Measurements from ENCODE around the gene FOXP1.

The FOXP1 gene

GRCh38 chr3:71414189-71414927, 169.2 kb downstream of the FOXP1 start:
- TF ChIP-seq GLIS3 (CRISPR knock-in tag; IDR thresholded peaks at IDR 0.05) = no peak
- no peak for TF ChIP-seq ZNF565 (CRISPR knock-in tag; conservative IDR thresholded peaks at IDR 0.05; ENCODE audit: low read depth)
- TF ChIP-seq CSDC2 (CRISPR knock-in tag; IDR thresholded peaks at IDR 0.05) = no peak
- TF ChIP-seq ZNF8 (CRISPR knock-in tag; IDR thresholded peaks at IDR 0.05) = no peak
- no peak for TF ChIP-seq TOX (CRISPR knock-in tag; IDR thresholded peaks at IDR 0.05; ENCODE audit: borderline replicate concordance)
- TF ChIP-seq ISL1 (CRISPR knock-in tag; IDR thresholded peaks at IDR 0.05) = no peak
- no peak for TF ChIP-seq ZNF70 (CRISPR knock-in tag; IDR thresholded peaks at IDR 0.05)
- no peak for TF ChIP-seq TCF4 (CRISPR knock-in tag; IDR thresholded peaks at IDR 0.05; ENCODE audit: borderline replicate concordance)
- no peak for TF ChIP-seq PPARA (CRISPR knock-in tag; IDR thresholded peaks at IDR 0.05; ENCODE audit: borderline replicate concordance)
- TF ChIP-seq ZFP3 (CRISPR knock-in tag; IDR thresholded peaks at IDR 0.05) = no peak
- TF ChIP-seq SNAI2 (CRISPR knock-in tag; IDR thresholded peaks at IDR 0.05) = no peak
- no peak for TF ChIP-seq ZC3H10 (CRISPR knock-in tag; IDR thresholded peaks at IDR 0.05)
- TF ChIP-seq RARB (CRISPR knock-in tag; IDR thresholded peaks at IDR 0.05) = no peak
- no peak for TF ChIP-seq CREB5 (CRISPR knock-in tag; IDR thresholded peaks at IDR 0.05; ENCODE audit: low read depth)
- no peak for TF ChIP-seq BACH2 (CRISPR knock-in tag; IDR thresholded peaks at IDR 0.05; ENCODE audit: borderline replicate concordance)
- no peak for TF ChIP-seq TSHZ2 (CRISPR knock-in tag; IDR thresholded peaks at IDR 0.05)
- TF ChIP-seq ZFP30 (CRISPR knock-in tag; IDR thresholded peaks at IDR 0.05) = no peak
- ATAC-seq = no peak

DNA sequence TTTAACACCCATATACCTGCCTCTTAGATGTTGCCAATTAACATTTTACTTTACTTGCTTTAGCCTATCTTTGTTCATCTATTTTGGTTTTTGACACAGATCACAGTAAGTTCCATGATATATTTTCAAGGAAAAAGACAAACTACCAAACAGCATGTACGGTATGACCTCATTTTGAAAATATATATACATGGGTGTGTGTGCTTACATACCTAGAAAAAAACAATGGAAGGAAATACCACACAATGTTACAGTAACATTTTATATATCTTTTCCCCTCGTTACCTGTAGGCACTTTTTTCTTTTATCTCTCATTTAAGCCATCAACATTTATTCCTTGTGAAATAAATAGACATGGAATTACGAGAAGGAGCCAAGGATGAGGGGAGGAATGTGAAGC, 170.0 kb downstream of the FOXP1 start:
- no peak for ATAC-seq
- no peak for TF ChIP-seq CSDC2 (CRISPR knock-in tag; IDR thresholded peaks at IDR 0.05)
- TF ChIP-seq ZNF70 (CRISPR knock-in tag; IDR thresholded peaks at IDR 0.05) = no peak
- TF ChIP-seq ZNF565 (CRISPR knock-in tag; conservative IDR thresholded peaks at IDR 0.05; ENCODE audit: low read depth) = no peak
- no peak for TF ChIP-seq CREB5 (CRISPR knock-in tag; IDR thresholded peaks at IDR 0.05; ENCODE audit: low read depth)
- no peak for TF ChIP-seq TOX (CRISPR knock-in tag; IDR thresholded peaks at IDR 0.05; ENCODE audit: borderline replicate concordance)
- TF ChIP-seq, protein P1, sequence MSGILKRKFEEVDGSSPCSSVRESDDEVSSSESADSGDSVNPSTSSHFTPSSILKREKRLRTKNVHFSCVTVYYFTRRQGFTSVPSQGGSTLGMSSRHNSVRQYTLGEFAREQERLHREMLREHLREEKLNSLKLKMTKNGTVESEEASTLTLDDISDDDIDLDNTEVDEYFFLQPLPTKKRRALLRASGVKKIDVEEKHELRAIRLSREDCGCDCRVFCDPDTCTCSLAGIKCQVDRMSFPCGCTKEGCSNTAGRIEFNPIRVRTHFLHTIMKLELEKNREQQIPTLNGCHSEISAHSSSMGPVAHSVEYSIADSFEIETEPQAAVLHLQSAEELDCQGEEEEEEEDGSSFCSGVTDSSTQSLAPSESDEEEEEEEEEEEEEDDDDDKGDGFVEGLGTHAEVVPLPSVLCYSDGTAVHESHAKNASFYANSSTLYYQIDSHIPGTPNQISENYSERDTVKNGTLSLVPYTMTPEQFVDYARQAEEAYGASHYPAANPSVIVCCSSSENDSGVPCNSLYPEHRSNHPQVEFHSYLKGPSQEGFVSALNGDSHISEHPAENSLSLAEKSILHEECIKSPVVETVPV (CRISPR knock-in tag; IDR thresholded peaks at IDR 0.05) = no peak
- no peak for TF ChIP-seq ZC3H10 (CRISPR knock-in tag; IDR thresholded peaks at IDR 0.05)
- TF ChIP-seq ARNTL (CRISPR knock-in tag; IDR thresholded peaks at IDR 0.05; ENCODE audit: borderline replicate concordance, low read depth) = no peak

DNA sequence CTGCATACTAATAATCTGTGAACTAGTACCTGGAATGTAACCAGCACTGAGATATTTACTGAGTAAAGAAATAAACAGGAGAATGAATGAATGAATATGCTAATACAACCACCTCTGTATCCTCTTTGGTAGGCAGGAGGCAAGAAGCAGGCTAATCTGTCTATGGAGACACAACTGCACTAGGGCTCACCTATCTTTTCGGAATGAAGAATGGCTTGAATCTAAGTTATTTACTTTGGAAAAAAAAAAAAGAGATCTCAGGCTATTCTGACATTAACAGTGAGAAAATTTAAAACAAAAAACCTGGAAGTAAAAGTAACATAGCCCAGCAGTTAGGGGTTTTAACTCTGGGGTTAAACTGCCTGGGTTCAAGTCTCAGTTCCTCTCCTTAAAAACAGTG, 174.2 kb downstream of the FOXP1 start:
- ATAC-seq = no peak
- TF ChIP-seq ZNF8 (CRISPR knock-in tag; IDR thresholded peaks at IDR 0.05) (no peak), ZFP30 (CRISPR knock-in tag; IDR thresholded peaks at IDR 0.05) (no peak), RARB (CRISPR knock-in tag; IDR thresholded peaks at IDR 0.05) (no peak), TCF4 (CRISPR knock-in tag; IDR thresholded peaks at IDR 0.05; ENCODE audit: borderline replicate concordance) (no peak), TSHZ2 (CRISPR knock-in tag; IDR thresholded peaks at IDR 0.05) (no peak), OSR1 (CRISPR knock-in tag; IDR thresholded peaks at IDR 0.05) (no peak), POU6F1 (CRISPR knock-in tag; IDR thresholded peaks at IDR 0.05; ENCODE audit: borderline replicate concordance, low read depth) (no peak), ZC3H10 (CRISPR knock-in tag; IDR thresholded peaks at IDR 0.05) (no peak), ARNTL (CRISPR knock-in tag; IDR thresholded peaks at IDR 0.05; ENCODE audit: borderline replicate concordance, low read depth) (no peak), TOX (CRISPR knock-in tag; IDR thresholded peaks at IDR 0.05; ENCODE audit: borderline replicate concordance) (no peak), ZFP3 (CRISPR knock-in tag; IDR thresholded peaks at IDR 0.05) (no peak)
- TF ChIP-seq, protein P2, sequence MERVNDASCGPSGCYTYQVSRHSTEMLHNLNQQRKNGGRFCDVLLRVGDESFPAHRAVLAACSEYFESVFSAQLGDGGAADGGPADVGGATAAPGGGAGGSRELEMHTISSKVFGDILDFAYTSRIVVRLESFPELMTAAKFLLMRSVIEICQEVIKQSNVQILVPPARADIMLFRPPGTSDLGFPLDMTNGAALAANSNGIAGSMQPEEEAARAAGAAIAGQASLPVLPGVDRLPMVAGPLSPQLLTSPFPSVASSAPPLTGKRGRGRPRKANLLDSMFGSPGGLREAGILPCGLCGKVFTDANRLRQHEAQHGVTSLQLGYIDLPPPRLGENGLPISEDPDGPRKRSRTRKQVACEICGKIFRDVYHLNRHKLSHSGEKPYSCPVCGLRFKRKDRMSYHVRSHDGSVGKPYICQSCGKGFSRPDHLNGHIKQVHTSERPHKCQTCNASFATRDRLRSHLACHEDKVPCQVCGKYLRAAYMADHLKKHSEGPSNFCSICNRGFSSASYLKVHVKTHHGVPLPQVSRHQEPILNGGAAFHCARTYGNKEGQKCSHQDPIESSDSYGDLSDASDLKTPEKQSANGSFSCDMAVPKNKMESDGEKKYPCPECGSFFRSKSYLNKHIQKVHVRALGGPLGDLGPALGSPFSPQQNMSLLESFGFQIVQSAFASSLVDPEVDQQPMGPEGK (CRISPR knock-in tag; IDR thresholded peaks at IDR 0.05; ENCODE audit: borderline replicate concordance) = no peak

All from SK-N-SH treated with all-trans-retinoic acid at 6 μM for 48 hours (cell line).